Fibroblast of skin of left biceps (primary cell): ENCODE measurements around the gene HTR3C.
"Not testable (repeated sequence)": the region's sequence is repeated elsewhere in the genome, so short reads cannot be mapped to it uniquely, and the experiment has no call there.

ENCODE experiments used
- DNase-seq, 2 experiments: peaks; one replicate each; pipeline ENCODE4 v3.0.0-alpha.2; 2013; ENCODE audit warnings: low read depth in 2 of 2

The HTR3C gene

GRCh38 chr3:184052767-184053166, at the start of gene HTR3C:
Gene HTR3C, plus strand, starts transcription at chr3:184053047. Its CDS starts 34 bp downstream, at chr3:184053081.
- DNase-seq: no peak

GRCh38 chr3:184003187-184003967, 49.5 kb upstream of the HTR3C start:
- peak; percentile 64 to 70 for DNase-seq

GRCh38 chr3:184004476-184004875, 48.4 kb upstream of the HTR3C start:
- DNase-seq: no peak

GRCh38 chr3:184005941-184006507, 46.8 kb upstream of the HTR3C start:
- no peak for DNase-seq

- DNase-seq: not testable (repeated sequence)
These were observed 45.6 kb upstream of the HTR3C start for GRCh38 chr3:184007143-184007813.

- DNase-seq: no peak
These were observed 44.7 kb upstream of the HTR3C start for GRCh38 chr3:184008161-184008560.

- DNase-seq: no peak
These were observed 41.5 kb upstream of the HTR3C start for GRCh38 chr3:184011230-184011876.

- DNase-seq: no peak
These were observed 40.6 kb upstream of the HTR3C start for GRCh38 chr3:184011937-184012889.

- DNase-seq: no peak
These were observed 37.3 kb upstream of the HTR3C start for GRCh38 chr3:184015381-184016019.

- no peak for DNase-seq
These were observed 36.7 kb upstream of the HTR3C start for GRCh38 chr3:184016169-184016570.

- no peak for DNase-seq
These were observed 35.8 kb upstream of the HTR3C start for GRCh38 chr3:184016811-184017671.

- DNase-seq: peak; percentile 79 to 80
These were observed 35.0 kb upstream of the HTR3C start, which contains the start of gene ABCC5 for GRCh38 chr3:184017672-184018423. Gene ABCC5, minus strand, starts transcription at chr3:184017884. Its CDS starts 3,492 bp downstream, at chr3:184014392.

GRCh38 chr3:184018424-184018973, 34.3 kb upstream of the HTR3C start:
- no peak for DNase-seq

GRCh38 chr3:184022323-184022722, 30.5 kb upstream of the HTR3C start:
- DNase-seq: no peak

GRCh38 chr3:184025256-184025655, 27.6 kb upstream of the HTR3C start:
- not testable (repeated sequence) for DNase-seq

GRCh38 chr3:184028275-184028890, 24.5 kb upstream of the HTR3C start:
- DNase-seq: not testable (repeated sequence)

- no peak for DNase-seq
These were observed 23.4 kb upstream of the HTR3C start for GRCh38 chr3:184029443-184029842.

- no peak for DNase-seq
These were observed 22.3 kb upstream of the HTR3C start for GRCh38 chr3:184030536-184030935.
